Stimulated activated CD4-positive, alpha-beta T cell treated with anti-CD3 and anti-CD28 coated beads, Interleukin-4, amount 100 ng/mL, for 1 hour (primary cell): ENCODE measurements around the gene ALKBH2.

Experiments used
- DNase-seq: peaks from one replicate; pipeline ENCODE4 v3.0.0-alpha.2; 2020

The ALKBH2 gene

DNA sequence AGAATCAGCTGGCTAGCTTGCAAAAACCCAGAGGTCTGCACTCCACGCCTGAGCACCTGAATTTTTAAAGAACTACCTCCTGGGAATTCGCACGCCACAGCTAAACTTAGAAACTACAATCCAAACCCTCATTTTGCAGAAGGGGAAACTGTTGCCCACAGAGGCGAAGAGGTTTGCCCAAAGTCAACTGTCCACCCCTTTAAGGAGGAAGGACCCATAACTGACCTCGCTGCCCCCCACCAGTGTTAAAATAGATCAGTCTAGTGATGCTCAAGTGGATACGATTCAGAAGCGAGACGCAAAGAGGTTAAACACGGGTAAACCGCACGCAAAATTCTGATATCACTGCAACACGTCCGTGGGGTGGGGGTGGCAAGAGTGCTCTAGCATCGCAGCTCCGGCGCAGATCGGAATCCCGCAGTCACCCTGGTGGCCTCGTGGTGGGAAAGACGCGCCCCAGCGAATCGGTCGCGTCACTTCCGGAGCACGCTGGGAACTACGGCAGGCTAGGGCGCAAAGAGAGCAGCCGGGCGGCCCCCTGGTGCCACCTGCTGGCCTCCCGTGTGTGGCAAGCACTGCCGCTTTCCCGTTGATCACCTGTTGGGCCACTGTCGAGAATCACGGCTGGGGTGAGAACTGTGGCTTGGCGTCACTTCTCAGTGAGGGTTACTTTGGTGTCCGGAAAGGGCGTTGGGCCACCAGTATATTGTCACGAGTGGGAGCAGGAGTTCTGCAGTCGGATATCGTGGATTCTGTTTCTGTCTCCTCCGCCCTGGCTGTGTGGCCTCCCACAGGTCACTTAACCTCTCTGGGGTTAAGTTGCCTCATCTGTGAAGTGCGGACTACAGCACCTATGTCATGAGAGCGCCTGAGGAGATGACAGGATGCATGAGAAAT, at the start of gene ALKBH2:
ALKBH2 (minus strand) TSS at position 451 of the 897 bp plus-strand sequence. CDS start 686 bp downstream, outside the sequence.
- DNase-seq, result peak; percentile 95

DNA sequence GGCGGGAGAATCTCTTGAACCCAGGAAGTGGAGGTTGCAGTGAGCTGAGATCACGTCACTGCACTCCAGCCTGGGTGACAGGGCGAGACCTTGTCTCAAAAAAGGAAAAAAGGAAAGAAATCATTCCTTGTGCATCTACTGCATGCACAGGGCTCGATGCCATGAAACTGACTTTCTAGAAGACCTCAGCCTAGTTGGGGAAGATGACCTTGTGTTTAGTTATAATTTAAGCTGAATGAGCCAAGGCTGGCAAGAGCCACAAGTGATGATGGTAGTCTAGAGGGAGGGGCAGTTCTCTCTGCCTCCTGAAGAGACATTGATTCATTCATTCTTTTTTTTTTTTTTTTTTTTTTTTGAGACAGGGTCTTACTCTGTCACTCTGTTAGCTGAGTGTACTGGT, 47.3 kb upstream of the ALKBH2 start:
- DNase-seq, result no peak

DNA sequence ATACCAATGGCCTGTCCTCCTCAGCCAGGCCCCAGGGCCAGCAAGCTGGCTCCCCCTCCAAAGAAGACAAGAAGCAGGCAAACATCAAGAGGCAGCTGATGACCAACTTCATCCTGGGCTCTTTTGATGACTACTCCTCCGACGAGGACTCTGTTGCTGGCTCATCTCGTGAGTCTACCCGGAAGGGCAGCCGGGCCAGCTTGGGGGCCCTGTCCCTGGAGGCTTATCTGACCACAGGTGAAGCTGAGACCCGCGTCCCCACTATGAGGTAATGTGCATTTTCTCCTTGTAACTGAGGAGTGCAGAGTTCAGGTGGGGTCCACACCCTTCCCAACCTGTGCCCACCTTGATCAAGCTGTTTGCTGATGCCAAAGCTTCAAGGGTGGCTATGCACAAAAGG, 46.5 kb upstream of the ALKBH2 start:
- DNase-seq, result no peak

DNA sequence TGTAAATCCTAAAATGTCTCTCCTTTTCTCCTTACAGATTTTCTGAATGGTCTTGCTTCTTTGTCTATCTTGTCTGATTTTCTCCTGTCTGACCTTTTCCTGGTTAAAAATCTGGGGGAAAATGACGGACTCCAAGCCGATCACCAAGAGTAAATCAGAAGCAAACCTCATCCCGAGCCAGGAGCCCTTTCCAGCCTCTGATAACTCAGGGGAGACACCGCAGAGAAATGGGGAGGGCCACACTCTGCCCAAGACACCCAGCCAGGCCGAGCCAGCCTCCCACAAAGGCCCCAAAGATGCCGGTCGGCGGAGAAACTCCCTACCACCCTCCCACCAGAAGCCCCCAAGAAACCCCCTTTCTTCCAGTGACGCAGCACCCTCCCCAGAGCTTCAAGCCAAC, 46.1 kb upstream of the ALKBH2 start:
- no peak for DNase-seq

DNA sequence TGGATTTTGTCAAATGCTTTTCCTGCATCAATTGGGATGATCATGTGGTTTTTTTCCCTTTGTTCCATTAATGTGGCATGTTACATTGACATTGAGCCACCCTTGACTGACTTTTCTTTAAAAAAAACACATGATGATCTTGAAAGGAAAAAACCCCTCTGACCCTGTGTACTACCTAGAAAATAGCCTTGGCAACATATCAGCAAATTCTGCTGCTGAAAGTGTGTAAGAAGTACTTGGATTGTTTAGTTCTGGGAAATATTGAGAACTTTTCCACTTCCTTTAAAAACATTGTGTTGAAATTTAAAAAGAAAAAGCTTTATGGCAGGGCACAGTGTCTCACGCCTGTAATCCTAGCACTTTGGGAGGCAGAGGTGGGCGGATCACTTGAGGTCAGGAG, 43.8 kb upstream of the ALKBH2 start:
- no peak for DNase-seq

DNA sequence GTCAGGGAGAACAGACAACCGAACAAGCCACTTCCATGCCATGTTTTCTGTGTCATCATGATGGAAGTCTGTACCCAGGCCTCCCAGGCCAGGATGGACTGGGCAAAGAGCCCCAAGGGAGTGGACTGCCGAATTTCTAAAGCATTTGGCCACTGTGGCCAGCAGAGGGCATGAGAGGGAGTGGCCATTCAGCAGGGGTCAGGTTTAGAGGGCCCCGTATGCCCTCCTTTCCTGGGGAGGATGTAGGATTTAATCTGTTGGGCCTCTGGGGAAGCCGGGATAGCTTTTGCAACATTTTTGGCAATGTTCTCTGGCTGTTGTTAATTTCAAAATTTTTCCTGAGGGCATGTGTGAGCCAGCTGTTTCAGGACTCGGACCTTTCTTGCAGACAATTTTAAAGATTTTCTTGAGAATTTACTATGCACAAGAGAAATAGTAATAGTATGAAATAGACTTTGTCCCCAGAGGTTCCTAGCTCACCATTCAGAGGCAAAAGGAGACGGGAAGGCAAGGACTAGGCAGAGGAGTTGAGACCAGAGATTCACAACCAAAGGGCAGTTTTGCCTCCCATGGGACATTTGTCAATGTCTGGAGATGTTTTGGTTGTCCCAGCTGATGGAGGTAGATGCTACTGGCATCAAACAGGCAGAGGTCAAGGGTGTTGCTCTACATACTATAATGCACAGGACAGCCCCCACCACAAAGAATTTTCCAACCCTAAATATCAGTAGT, 41.1 kb upstream of the ALKBH2 start:
- no peak for DNase-seq

DNA sequence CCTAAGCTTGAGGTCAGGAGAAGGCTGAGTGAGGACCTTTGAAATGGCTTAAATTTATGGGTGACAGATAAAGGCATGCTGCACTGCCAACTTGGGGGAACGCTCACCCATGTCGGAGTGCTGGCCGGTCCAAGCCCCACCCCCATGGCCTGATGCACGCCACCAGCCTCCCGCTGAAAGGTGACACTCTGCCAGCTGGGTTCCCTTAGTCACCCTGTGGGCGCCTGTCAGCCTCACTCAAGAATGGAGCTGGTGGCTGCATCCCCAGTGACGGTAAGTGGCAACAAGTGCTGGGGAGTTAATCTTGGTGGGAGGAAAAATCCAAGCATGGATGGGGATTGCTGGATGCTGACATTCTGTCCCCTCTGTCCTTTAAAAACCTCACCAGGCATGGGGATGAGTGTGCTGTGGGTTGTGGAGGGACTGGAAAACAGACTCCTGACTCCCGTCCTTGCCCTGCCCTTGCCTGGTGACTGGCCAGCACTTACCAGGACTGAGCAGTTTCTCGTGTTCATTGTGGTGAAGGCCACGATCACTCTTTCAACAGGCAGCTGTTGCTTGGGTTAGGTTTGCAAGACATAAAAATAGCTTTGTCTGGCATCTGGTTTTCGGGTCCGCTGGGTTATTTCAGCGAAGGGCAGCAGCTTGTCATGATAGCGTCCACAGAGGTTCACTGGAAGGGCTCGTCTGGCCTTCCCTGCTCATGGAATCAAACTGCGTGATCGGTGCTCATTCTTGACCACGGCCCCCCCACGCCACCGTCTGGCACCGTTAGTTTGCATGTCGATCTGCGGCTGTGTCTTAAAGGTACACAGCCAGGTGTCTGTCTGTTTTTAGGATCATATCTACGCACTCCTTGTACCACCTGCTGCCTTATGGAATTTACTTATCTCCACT, 38.1 kb upstream of the ALKBH2 start:
- DNase-seq, result no peak

DNA sequence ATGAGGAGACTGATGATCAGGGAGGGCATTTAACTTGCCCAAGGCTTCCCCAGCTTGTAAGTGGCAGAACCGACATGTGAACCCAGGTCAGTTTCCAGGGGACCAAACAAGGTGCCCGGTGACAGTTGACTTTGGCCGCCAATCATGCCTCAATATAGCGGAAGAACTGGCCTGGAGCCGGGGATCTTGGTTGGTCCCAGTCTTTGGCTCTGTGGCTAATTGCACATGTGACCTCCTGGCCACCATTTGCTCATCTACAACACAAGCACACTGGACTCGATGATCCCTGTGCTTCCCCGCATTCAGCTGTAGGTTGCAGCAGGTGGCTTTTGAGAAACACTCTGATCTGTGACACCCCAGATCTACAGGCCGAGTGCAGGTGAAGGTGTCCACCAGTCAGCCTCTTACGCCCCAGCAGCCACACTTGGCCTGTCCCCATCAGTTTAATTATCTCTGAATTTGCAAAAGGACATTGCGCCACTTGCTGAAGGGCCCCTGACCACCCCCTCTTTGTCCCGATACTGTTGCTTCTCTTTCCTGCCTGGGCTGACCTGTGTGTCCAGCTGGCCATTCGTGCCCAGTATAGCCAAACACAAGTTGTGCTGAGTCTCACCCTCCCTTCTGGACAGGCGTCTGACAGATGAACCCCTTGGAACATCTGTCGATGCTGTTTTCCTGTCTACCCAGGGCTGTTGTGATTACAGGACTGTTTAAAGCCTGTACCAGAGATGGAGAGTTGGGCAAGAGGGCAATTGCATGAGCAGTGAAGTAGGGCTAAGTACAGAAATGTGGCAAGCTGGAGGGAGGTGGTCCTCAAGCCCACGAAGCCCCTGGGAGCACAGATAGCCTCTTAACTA, 37.3 kb upstream of the ALKBH2 start:
- DNase-seq, result no peak

DNA sequence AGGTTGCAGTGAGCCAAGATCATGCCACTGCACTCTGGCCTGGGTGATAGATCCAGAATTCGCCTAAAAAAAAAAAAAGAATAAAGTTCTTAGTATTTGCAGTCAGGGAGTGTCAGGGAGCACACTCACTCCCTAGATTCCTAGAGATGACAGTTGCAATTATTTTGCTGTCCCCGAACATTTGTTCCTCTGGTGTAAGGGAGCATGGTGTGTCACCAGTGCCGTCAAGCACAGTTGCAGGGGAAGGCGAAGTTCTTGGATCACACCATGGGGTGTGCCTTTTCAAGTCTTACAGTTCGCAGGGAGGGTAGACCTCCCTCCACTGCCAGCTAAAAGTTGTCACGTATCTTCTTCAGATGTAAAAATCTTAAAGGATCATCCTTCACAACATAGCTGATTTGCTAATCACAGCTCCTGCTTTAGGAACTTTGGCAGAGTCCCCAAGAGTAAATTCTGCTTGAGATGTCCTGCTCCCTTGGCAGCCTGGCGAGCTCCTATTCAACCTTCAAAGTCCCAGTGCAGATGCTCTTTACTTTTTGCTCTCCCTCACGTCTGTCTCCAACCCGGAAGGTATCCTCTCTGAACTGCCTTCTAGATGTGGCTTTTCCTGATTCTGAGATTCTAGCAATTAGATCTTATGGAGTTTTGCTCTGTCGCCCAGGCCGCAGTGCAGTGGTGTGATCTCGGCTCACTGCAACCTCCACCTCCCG, 34.4 kb upstream of the ALKBH2 start:
- no peak for DNase-seq

DNA sequence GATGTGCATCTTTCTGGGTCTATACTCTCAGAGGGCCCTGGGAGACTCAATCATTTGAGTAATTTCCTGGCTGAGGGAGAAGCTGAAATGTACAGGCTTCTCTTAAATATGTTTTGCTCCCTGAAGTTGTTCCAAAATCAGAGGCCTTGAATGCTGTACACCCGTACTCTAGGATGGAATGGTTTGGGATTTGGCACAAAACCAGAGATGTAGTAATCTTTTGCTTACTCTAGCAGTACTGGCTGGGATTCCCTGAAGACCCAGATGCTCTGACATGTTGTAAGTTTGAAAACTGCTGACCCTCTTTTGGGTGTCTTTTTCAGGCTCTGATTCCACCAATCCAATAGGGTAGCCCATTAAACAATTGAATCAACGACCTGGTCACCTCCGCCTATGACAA, 33.5 kb upstream of the ALKBH2 start:
- no peak for DNase-seq

DNA sequence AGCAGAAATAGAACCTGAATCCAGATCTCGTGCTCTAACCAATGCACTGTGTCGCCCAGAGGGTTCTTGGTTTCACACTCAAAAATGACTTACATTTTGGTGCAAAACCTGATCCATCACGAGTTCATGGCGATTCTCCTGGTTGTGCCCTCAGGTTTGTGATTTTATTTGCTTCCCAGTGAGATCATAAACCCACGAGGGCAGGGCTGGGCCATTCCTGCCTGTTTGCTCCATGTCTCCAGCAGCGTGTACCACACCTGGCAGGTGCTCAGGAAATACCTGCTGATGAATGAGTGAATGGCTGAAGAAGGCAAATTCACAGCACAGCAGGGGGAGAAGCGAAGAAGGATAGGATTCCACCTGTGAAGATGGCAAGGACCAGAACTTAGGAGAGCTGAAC, 32.5 kb upstream of the ALKBH2 start:
- DNase-seq, result no peak

DNA sequence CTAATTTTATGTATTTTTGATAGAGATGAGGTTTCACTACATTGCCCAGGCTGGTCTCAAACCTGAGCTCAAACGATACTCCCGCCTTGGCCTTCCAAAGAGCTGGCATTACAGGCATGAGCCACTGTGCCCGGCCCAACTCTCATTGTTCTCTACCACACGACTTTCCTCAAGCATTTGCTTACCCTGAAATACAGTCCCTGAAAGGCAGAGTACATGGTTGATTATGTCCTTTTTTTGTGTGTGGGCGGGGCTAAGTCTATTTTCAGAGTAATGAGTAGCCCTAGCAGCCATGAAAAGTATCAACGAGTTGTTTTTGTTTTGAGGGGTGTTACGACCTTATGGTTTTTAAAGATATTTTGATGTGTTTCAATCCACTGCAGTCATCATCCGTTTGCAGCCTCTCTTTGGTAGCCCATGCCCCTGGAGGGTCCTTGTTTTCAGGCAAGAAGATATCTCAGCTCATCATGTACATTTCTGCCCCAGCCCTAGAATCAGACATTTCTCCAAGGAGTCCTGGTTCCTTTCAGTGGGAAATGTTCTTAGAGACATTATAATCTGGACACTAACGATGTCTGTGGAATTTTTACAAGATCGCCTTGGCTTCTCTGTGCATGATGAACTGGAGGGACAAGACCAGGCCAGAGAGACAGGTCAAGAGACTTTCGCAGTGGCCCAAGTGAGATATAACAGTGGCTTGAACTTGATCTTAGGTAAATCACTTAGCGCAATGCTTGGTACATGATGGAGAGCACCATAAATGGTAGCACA, 31.8 kb upstream of the ALKBH2 start:
- DNase-seq, result no peak

DNA sequence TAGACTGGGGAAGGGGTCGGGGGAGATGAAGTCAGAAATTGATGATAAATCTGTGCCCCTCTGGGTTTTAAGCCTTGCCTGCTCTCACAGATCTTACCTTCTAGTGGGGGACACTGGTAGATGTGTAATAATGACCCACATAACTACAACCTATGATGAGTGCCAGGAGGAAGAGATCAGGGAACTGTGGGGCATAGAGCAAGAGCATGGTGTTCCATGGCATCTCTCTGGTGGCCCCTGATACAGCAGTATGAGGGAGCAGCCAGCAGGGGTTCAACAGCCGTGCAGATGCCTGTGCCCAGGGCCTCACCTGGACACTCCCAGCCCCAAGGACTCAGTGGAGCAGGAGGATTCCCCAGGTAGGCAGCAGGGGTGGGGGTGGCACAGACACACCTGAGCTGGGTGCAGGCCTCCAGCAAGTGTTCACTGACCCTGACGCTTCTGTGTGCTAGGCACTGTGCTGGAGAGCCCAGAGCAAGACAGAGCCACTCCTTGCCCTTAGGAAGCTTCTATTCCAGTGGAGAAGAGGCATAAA, 28.1 kb upstream of the ALKBH2 start:
- no peak for DNase-seq

DNA sequence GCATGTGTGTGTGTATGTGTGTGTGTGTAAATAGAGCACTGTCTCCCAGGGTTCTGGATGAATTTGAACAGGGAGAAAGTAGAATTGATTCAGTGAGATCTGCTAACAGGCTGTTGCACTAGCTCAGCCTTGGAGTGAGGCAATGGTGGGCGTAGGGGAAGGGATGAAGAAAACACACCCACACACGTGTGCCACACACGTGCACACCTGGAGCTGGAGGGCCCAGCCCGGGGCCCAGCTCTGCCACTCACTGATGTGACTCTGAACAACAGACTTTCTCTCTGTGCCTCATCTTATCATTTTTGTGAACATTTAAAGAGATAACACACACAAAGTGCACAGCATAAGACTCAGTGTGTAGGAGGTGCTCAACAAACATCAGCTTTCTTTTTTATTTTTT, 27.3 kb upstream of the ALKBH2 start:
- no peak for DNase-seq

DNA sequence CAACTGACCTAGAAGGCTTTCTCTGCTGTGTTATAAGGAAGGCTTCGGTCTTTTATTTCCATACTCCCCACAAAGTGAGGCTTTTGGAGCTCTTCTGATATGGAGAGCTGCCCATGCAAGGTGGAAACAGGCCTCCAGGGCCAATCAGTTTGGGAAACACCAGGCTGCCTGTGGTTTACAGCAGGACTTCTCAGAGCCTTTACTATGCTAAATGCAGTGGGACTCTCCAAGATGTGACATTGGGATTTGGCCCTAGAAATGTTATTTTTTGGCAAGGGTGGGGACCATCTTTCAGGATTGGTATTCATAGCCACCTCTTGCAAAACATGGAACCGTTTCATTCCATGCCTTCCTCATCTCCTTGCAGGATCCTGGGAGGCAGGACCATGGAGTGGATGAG, 26.8 kb upstream of the ALKBH2 start:
- no peak for DNase-seq

DNA sequence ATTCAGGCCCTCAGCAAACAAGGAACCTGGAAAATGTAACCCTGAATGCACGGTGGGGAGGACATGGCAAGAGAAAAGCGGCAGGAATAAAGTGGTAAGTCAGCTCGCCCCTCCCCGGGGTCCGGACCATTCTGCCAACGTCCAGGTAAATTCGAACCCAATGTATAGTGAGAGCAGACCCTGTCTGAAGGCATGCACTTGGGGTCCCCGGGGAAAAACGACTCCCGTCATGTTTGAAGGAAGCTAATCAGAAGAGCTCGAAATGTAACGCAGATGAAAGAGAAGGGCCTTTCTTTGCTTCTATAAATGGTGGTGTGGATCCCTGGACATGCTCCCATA, 23.3 kb upstream of the ALKBH2 start:
- no peak for DNase-seq

DNA sequence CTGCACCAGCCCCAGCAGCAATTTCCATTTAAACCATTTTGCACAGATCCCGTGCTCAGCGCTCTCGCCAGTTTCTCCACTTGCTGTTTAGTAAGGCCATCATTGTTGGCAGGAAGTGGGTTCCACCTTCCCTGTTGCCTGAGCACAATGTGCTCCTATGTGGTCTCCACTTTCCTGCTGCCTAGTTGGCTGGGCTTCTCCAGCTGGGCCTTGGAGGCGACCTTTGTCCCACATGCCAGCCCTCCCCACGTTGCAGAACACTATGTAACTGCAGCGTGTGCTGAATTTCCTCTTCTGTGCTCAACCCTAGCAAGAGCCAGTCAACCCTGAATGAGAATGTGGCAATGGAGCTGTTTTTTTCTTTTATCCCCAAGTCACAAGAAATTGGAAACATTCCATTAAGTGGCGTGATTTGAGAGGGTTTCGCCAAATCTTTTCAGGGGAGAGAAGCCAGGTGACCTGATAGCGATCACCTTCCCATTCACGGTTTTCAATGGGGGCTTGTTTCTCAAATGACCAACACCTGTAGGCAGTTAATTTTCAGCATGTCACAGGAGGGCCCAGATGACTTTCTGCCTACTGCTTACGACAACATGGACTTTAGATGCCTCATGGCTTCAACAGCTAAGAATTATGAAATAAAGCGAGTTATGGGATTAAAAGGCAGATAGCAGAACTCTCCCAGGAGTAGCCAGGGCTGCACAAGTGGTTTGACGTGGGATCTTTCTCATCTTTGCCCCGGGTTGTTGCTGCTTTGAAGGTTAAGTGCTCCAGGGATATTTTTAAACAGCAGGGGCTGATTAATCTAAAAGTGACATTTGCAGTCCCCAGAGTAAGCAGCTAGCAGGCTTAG, 22.7 kb upstream of the ALKBH2 start, which contains the start of gene ACACB:
ACACB (plus strand) TSS at position 830 of the 853 bp plus-strand sequence. CDS start 22,819 bp downstream, outside the sequence.
- no peak for DNase-seq

DNA sequence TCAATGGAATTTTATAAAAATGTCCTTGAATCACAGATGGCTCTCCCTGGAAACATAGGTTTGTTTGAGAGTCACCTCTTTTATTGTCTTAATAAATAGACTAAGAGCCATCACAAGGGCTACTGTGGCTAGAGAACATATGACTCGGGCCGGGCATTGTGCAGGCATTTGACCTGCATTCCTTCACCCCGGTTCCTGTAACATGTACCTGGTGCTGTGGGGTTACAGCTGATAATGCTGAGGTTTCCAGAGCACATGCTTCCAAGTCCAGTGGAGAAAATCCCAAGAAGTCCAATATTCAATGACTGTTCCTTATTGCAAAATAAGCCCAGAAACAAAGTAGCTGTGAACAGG, 22.1 kb upstream of the ALKBH2 start:
- no peak for DNase-seq

DNA sequence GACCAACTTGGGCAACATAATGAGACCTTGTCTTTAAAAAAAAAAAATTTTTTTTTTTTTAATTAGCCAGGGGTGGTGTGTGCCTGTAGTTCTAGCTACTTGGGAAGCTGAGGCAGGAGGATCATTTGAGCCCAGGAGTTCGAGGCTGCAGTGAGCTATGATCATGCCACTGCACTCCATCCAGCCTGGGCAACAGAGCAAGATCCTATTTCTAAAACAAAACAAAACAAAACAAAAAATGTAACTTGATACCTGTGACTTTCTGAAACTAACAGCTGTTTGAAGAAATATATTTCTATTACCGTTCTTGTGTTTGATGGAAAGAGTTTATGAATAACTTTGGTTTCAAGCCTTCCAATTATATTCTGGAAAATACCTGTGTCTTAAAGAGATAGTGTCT, 21.4 kb upstream of the ALKBH2 start:
- DNase-seq, result no peak
